Measurements from ENCODE around the gene ANKRD34B.

ANKRD34B gene

DNA sequence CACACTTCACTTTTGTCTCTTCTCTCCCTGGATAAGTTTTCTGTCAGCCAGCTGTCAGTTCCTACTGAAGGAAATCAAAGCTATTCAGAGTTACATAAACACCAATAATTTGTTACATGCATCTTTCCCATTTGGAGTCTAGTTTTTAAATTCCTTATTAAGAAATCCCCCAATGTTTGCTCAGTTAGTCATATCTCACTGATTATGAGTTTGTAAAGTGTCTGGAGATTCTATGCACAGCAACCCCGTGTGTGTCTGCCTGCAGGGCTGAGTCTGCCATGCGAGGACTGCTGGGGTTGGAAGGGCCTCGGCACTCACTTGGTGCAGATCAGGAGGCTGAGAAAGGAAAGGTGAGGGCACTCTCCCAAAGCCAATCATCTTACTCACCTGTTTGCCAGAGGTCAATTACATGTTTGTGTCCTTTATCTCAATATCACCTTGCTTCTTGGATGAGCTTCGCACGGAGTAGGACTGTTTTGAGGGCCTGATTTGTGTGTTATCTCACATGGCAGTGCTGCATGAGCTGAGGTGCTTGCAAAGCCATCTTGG lies 3.3 kb downstream of the ANKRD34B start:
- Histone ChIP-seq H3K9ac (ENCODE audit: low read depth, low read length, poor library complexity) (no peak overlapping the region), H3K4me3 (ENCODE audit: low read length in 2 of 2) (no peak overlapping the region), H2BK12ac (ENCODE audit: low read length) (no peak overlapping the region), H2BK15ac (ENCODE audit: low read length) (no peak overlapping the region), H2AFZ (ENCODE audit: low read length) (no peak overlapping the region), H3K4me2 (ENCODE audit: insufficient read depth, low read length, poor library complexity, severe bottlenecking) (no peak overlapping the region), H2BK120ac (ENCODE audit: low read depth, low read length) (no peak overlapping the region), H4K8ac (ENCODE audit: low read depth, low read length) (no peak overlapping the region), H3K36me3 (replicated peaks in 1 of 2; ENCODE audit: control insufficient read depth in 2 of 2, insufficient read depth in 2 of 2, low read length in 2 of 2) (no peaks in the 10 kb centered on the region), H4K91ac (ENCODE audit: low read depth, low read length, poor library complexity) (no peak overlapping the region), H3K79me1 (ENCODE audit: low read depth, low read length) (no peaks in the 10 kb centered on the region), H3K23ac (ENCODE audit: low read depth, low read length, poor library complexity) (no peak overlapping the region), H3K14ac (ENCODE audit: low read length) (no peak overlapping the region), H3K27ac (replicated peaks; ENCODE audit: low read length) (no peak overlapping the region), H3K9me3 (replicated peaks in 1 of 2; ENCODE audit: control insufficient read depth in 2 of 2, insufficient read depth in 1 of 2, low read depth in 1 of 2, low read length in 2 of 2) (no peaks in the 10 kb centered on the region), H3K4me1 (ENCODE audit: control insufficient read depth in 2 of 2, insufficient read depth in 1 of 2, low read depth in 1 of 2, low read length in 2 of 2) (peaks cover 3% of the 10 kb centered on the region in 2 donors), H3K27me3 (ENCODE audit: control insufficient read depth in 3 of 3, insufficient read depth in 3 of 3, low read depth in 1 of 3, low read length in 3 of 3) (peaks cover 5 to 74% (median 27%) of the 10 kb centered on the region in 3 experiments), H2AK5ac (ENCODE audit: low read depth, low read length) (no peak overlapping the region), H2BK5ac (ENCODE audit: low read length) (no peak overlapping the region), H3K18ac (ENCODE audit: low read length) (no peak overlapping the region), H3K4ac (ENCODE audit: low read length) (no peak overlapping the region)
- no peak for DNase-seq (ENCODE audit: low spot score)
- no CpG with 5 or more reads among the region's 5 CpGs for WGBS, 2 donors (ENCODE audit: extremely low coverage in 2 of 2, insufficient read length in 2 of 2, insufficient replicate concordance in 1 of 2)

DNA sequence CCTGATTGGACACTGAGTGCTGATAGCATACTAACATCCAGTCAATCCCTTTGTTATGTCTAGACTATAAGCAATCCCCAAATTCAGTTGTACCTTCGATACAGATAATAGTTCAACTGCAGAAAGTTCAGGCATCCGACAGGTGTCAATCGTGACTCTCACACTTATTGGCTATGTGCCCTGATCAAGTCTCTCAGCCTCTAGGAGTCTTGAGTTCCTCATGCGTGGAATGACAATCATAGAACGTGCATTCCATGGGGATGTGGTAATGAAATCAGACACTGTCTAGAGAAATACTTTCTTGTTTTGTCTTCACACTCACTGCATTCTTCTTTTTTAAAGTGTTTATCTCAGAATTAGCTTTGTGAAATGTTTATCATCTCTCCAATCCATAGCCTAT lies 4.8 kb downstream of the ANKRD34B start:
- H3K4ac ChIP-seq (ENCODE audit: low read length) = no peak overlapping the region
- H3K27ac ChIP-seq (replicated peaks; ENCODE audit: low read length) = no peak overlapping the region
- H3K27me3 ChIP-seq (ENCODE audit: control insufficient read depth in 3 of 3, insufficient read depth in 3 of 3, low read depth in 1 of 3, low read length in 3 of 3) = peaks cover 5 to 70% (median 24%) of the 10 kb centered on the region in 3 experiments
- H3K4me1 ChIP-seq (ENCODE audit: control insufficient read depth in 2 of 2, insufficient read depth in 1 of 2, low read depth in 1 of 2, low read length in 2 of 2) = peaks cover 1 to 3% of the 10 kb centered on the region in 2 donors
- no peak overlapping the region for H2BK12ac ChIP-seq (ENCODE audit: low read length)
- no peak overlapping the region for H3K14ac ChIP-seq (ENCODE audit: low read length)
- no peaks in the 10 kb centered on the region for H3K9me3 ChIP-seq (replicated peaks in 1 of 2; ENCODE audit: control insufficient read depth in 2 of 2, insufficient read depth in 1 of 2, low read depth in 1 of 2, low read length in 2 of 2)
- H3K9ac ChIP-seq (ENCODE audit: low read depth, low read length, poor library complexity) = no peak overlapping the region
- no peak overlapping the region for H3K23ac ChIP-seq (ENCODE audit: low read depth, low read length, poor library complexity)
- no peak overlapping the region for H3K4me2 ChIP-seq (ENCODE audit: insufficient read depth, low read length, poor library complexity, severe bottlenecking)
- no peaks in the 10 kb centered on the region for H3K36me3 ChIP-seq (replicated peaks in 1 of 2; ENCODE audit: control insufficient read depth in 2 of 2, insufficient read depth in 2 of 2, low read length in 2 of 2)
- no peak overlapping the region for H3K18ac ChIP-seq (ENCODE audit: low read length)
- H2BK5ac ChIP-seq (ENCODE audit: low read length) = no peak overlapping the region
- H2BK15ac ChIP-seq (ENCODE audit: low read length) = no peak overlapping the region
- no peaks in the 10 kb centered on the region for H3K79me1 ChIP-seq (ENCODE audit: low read depth, low read length)
- no peak overlapping the region for H4K8ac ChIP-seq (ENCODE audit: low read depth, low read length)
- H3K4me3 ChIP-seq (ENCODE audit: low read length in 2 of 2) = no peak overlapping the region
- H2AFZ ChIP-seq (ENCODE audit: low read length) = no peak overlapping the region
- DNase-seq (ENCODE audit: low spot score) = no peak
- no peak overlapping the region for H2BK120ac ChIP-seq (ENCODE audit: low read depth, low read length)
- no CpG with 5 or more reads among the region's 5 CpGs for WGBS, 2 donors (ENCODE audit: extremely low coverage in 2 of 2, insufficient read length in 2 of 2, insufficient replicate concordance in 1 of 2)
- no peak overlapping the region for H4K91ac ChIP-seq (ENCODE audit: low read depth, low read length, poor library complexity)
- H2AK5ac ChIP-seq (ENCODE audit: low read depth, low read length) = no peak overlapping the region

DNA sequence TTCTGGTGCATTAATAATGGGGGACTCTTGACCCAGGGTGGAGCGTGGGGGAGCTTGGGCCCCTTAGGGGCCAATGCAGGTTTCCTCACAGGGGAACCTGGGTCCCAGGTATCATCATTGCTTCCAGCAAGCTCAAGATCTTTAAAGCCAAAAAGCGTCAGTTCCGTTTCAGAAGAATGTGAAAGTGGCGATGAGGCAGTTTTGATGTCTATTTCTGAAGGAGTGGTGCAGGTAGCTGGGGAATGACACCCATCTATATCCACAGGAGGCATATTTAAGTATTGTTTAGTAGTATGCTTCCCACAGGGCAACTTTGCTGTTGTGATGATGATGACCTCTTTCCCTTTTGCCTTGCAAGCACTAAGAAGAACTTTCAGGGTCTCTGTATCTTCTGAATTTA lies 10.8 kb downstream of the ANKRD34B start:
- H3K14ac ChIP-seq (ENCODE audit: low read length) = no peak overlapping the region
- no peaks in the 10 kb centered on the region for H3K9me3 ChIP-seq (replicated peaks in 1 of 2; ENCODE audit: control insufficient read depth in 2 of 2, insufficient read depth in 1 of 2, low read depth in 1 of 2, low read length in 2 of 2)
- no peak overlapping the region for H2AK5ac ChIP-seq (ENCODE audit: low read depth, low read length)
- no peak overlapping the region for H3K4me3 ChIP-seq (ENCODE audit: low read length in 2 of 2)
- H4K91ac ChIP-seq (ENCODE audit: low read depth, low read length, poor library complexity) = no peak overlapping the region
- no peaks in the 10 kb centered on the region for H3K36me3 ChIP-seq (replicated peaks in 1 of 2; ENCODE audit: control insufficient read depth in 2 of 2, insufficient read depth in 2 of 2, low read length in 2 of 2)
- H2BK5ac ChIP-seq (ENCODE audit: low read length) = no peak overlapping the region
- H2BK120ac ChIP-seq (ENCODE audit: low read depth, low read length) = no peak overlapping the region
- no peak overlapping the region for H3K4me2 ChIP-seq (ENCODE audit: insufficient read depth, low read length, poor library complexity, severe bottlenecking)
- no peak overlapping the region for H3K9ac ChIP-seq (ENCODE audit: low read depth, low read length, poor library complexity)
- no peak overlapping the region for H3K4ac ChIP-seq (ENCODE audit: low read length)
- H3K79me1 ChIP-seq (ENCODE audit: low read depth, low read length) = no peaks in the 10 kb centered on the region
- H3K27me3 ChIP-seq (ENCODE audit: control insufficient read depth in 3 of 3, insufficient read depth in 3 of 3, low read depth in 1 of 3, low read length in 3 of 3) = peaks cover 0 to 46% (median 0%) of the 10 kb centered on the region in 3 experiments
- no peak overlapping the region for H2AFZ ChIP-seq (ENCODE audit: low read length)
- no peak for DNase-seq (ENCODE audit: low spot score)
- WGBS, 2 donors (ENCODE audit: extremely low coverage in 2 of 2, insufficient read length in 2 of 2, insufficient replicate concordance in 1 of 2) = no CpG with 5 or more reads among the region's 4 CpGs
- H3K27ac ChIP-seq (replicated peaks; ENCODE audit: low read length) = no peak overlapping the region
- H2BK12ac ChIP-seq (ENCODE audit: low read length) = no peak overlapping the region
- peaks cover 0 to 3% of the 10 kb centered on the region in 2 donors for H3K4me1 ChIP-seq (ENCODE audit: control insufficient read depth in 2 of 2, insufficient read depth in 1 of 2, low read depth in 1 of 2, low read length in 2 of 2)
- no peak overlapping the region for H2BK15ac ChIP-seq (ENCODE audit: low read length)
- no peak overlapping the region for H3K23ac ChIP-seq (ENCODE audit: low read depth, low read length, poor library complexity)
- H4K8ac ChIP-seq (ENCODE audit: low read depth, low read length) = no peak overlapping the region
- no peak overlapping the region for H3K18ac ChIP-seq (ENCODE audit: low read length)

DNA sequence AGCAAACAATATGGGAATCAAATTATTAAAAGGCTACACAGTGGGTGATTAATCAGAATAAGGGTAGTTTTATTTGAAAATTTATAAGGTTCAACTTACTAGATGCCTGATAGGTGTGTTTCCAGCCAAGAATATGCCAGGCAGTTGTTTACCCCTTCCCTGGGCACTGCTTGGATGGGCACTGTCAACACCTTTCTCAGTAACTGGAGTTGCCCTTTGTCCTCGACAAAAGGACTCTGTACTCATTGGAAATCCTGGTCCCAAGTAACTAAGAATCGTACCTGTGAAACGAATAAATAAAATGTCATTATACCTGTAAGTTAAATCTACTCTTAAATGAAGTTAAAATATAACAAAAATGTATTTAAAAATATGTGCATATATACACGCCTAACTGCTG lies 15.0 kb downstream of the ANKRD34B start:
- no peak overlapping the region for H2AFZ ChIP-seq (ENCODE audit: low read length)
- H3K4me3 ChIP-seq (ENCODE audit: low read length in 2 of 2) = no peak overlapping the region
- no peak for DNase-seq (ENCODE audit: low spot score)
- H3K9ac ChIP-seq (ENCODE audit: low read depth, low read length, poor library complexity) = no peak overlapping the region
- no peaks in the 10 kb centered on the region for H3K36me3 ChIP-seq (replicated peaks in 1 of 2; ENCODE audit: control insufficient read depth in 2 of 2, insufficient read depth in 2 of 2, low read length in 2 of 2)
- no peak overlapping the region for H3K18ac ChIP-seq (ENCODE audit: low read length)
- no CpG with 5 or more reads among the region's 4 CpGs for WGBS, 2 donors (ENCODE audit: extremely low coverage in 2 of 2, insufficient read length in 2 of 2, insufficient replicate concordance in 1 of 2)
- H2BK5ac ChIP-seq (ENCODE audit: low read length) = no peak overlapping the region
- no peak overlapping the region for H2AK5ac ChIP-seq (ENCODE audit: low read depth, low read length)
- no peak overlapping the region for H3K27ac ChIP-seq (replicated peaks; ENCODE audit: low read length)
- H3K14ac ChIP-seq (ENCODE audit: low read length) = no peak overlapping the region
- no peak overlapping the region for H2BK12ac ChIP-seq (ENCODE audit: low read length)
- no peak overlapping the region for H2BK15ac ChIP-seq (ENCODE audit: low read length)
- no peaks in the 10 kb centered on the region for H3K9me3 ChIP-seq (replicated peaks in 1 of 2; ENCODE audit: control insufficient read depth in 2 of 2, insufficient read depth in 1 of 2, low read depth in 1 of 2, low read length in 2 of 2)
- no peak overlapping the region for H3K4ac ChIP-seq (ENCODE audit: low read length)
- no peaks in the 10 kb centered on the region for H3K79me1 ChIP-seq (ENCODE audit: low read depth, low read length)
- H3K23ac ChIP-seq (ENCODE audit: low read depth, low read length, poor library complexity) = no peak overlapping the region
- H3K4me1 ChIP-seq (ENCODE audit: control insufficient read depth in 2 of 2, insufficient read depth in 1 of 2, low read depth in 1 of 2, low read length in 2 of 2) = no peaks in the 10 kb centered on the region
- H4K8ac ChIP-seq (ENCODE audit: low read depth, low read length) = no peak overlapping the region
- H4K91ac ChIP-seq (ENCODE audit: low read depth, low read length, poor library complexity) = no peak overlapping the region
- no peak overlapping the region for H3K4me2 ChIP-seq (ENCODE audit: insufficient read depth, low read length, poor library complexity, severe bottlenecking)
- H3K27me3 ChIP-seq (ENCODE audit: control insufficient read depth in 3 of 3, insufficient read depth in 3 of 3, low read depth in 1 of 3, low read length in 3 of 3) = peaks cover 0 to 29% (median 0%) of the 10 kb centered on the region in 3 experiments
- no peak overlapping the region for H2BK120ac ChIP-seq (ENCODE audit: low read depth, low read length)

Measured in neuronal stem cell (in vitro differentiated cells).